Liver (tissue), 3 donors: Measurements from ENCODE around the gene NR5A1.

Experiments used
- ATF3 ChIP-seq: IDR thresholded peaks from 2 replicates; pipeline ENCODE4 v1.6.1; 2016; ENCODE audit warnings: antibody characterized with exemption
- CTCF ChIP-seq: fragments of 150-350 bp; IDR thresholded peaks from 2 replicates; pipeline ENCODE4 v1.5.1; 2017; ENCODE audit warnings: improper control_type of control experiment, low read depth, low read length; ENCODE audit not compliant: missing input control
- FOXA1 ChIP-seq: IDR thresholded peaks from 2 replicates; pipeline ENCODE4 v1.6.1; 2016; ENCODE audit warnings: antibody characterized with exemption
- GABPA ChIP-seq, 2 donors: IDR thresholded peaks in 1 of 2; conservative IDR thresholded peaks in 1 of 2; 2 replicates each; pipeline ENCODE4 v1.6.1; 2016; ENCODE audit warnings: antibody characterized with exemption in 2 of 2, mild to moderate bottlenecking in 1 of 2, moderate library complexity in 1 of 2
- JUND ChIP-seq, 2 donors: IDR thresholded peaks; 2 replicates each; pipeline ENCODE4 v1.6.1; 2016; ENCODE audit warnings: antibody characterized with exemption in 2 of 2
- RAD21 ChIP-seq, 2 donors: IDR thresholded peaks; 2 replicates each; pipeline ENCODE4 v1.6.1; 2016; ENCODE audit warnings: antibody characterized with exemption in 2 of 2, mild to moderate bottlenecking in 2 of 2
- REST ChIP-seq: IDR thresholded peaks from 2 replicates; pipeline ENCODE4 v1.6.1; 2016; ENCODE audit warnings: antibody characterized with exemption, mild to moderate bottlenecking
- RXRA ChIP-seq, 2 donors: IDR thresholded peaks; 2 replicates each; pipeline ENCODE4 v1.6.1; 2017 to 2018; ENCODE audit warnings: antibody characterized with exemption in 2 of 2, mild to moderate bottlenecking in 1 of 2
- SP1 ChIP-seq: IDR thresholded peaks from 2 replicates; pipeline ENCODE4 v1.6.1; 2018; ENCODE audit warnings: antibody characterized with exemption, mild to moderate bottlenecking
- TAF1 ChIP-seq: conservative IDR thresholded peaks from 2 replicates; pipeline ENCODE4 v1.6.1; 2016; ENCODE audit warnings: antibody characterized with exemption, mild to moderate bottlenecking
- YY1 ChIP-seq: IDR thresholded peaks from 2 replicates; pipeline ENCODE4 v1.6.1; 2016; ENCODE audit warnings: antibody characterized with exemption, mild to moderate bottlenecking
- donor health status: healthy.
- donor health status: healthy.

GRCh38 chr9:124447297-124447661 is 59.9 kb downstream of the NR5A1 start:
- no peak for TF ChIP-seq SP1
- no peak for TF ChIP-seq CTCF
- TF ChIP-seq RXRA (IDR thresholded peaks at IDR 0.05), result no peak
- no peak for TF ChIP-seq ATF3
- no peak for TF ChIP-seq YY1
- TF ChIP-seq RAD21 (IDR thresholded peaks at IDR 0.05), result no peak
- TF ChIP-seq TAF1, result no peak
- TF ChIP-seq REST, result no peak
- no peak for TF ChIP-seq GABPA (IDR thresholded peaks at IDR 0.05 in 1 of 2, conservative IDR thresholded peaks at IDR 0.05 in 1 of 2)
- no peak for TF ChIP-seq FOXA1
- TF ChIP-seq JUND (IDR thresholded peaks at IDR 0.05), result no peak
